A673 (cell line): ENCODE measurements around the gene BLOC1S6.

Experiments
- CTCF ChIP-seq: fragments of 300-800, 200-600 bp; sonication (generic); conservative IDR thresholded peaks from 2 replicates; pipeline ENCODE4 v1.5.1; 2017; ENCODE audit warnings: low read depth, mild to moderate bottlenecking, antibody characterized with exemption, low read length, moderate library complexity, mixed read lengths
- EZH2 ChIP-seq: fragments of 200-600 bp; sonication (generic); IDR thresholded peaks from 2 replicates; pipeline ENCODE4 v1.6.1; 2017; ENCODE audit warnings: borderline replicate concordance, low read depth, mild to moderate bottlenecking, mixed read lengths, antibody characterized with exemption, low read length; ENCODE audit not compliant: poor library complexity, severe bottlenecking

DNA sequence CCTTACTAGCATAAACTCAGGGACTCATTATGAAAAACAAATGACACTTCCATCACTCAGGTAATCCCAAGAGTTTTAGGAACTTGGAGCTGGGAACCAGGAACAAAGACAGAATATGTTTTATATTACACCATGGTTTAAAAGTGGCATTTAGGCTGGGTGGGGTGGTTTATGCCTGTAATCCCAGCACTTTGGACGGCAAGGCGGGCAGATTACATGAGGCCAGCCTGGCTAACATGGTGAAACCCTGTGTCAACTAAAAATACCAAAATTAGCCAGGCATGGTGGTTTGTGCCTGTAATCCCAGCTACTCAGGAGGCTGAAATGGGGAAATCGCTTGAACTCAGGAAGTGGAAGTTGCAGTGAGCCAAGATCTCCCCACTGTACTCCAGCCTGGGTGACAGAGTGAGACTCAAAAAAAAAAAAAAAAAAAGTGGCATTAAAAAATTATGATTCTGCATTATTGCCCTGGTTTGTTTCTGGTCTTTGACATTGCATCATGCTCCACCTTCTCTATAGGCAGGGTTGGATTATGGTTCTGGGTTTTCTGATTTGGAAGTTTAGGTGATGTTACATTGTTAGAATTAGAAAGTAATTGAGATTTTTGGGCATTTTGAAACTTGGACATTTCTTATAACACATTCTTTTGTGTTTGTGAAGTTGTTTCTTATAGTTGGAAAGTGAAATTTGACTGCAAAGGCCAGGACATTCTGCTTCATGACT lies 66.7 kb downstream of the BLOC1S6 start:
- TF ChIP-seq CTCF (no peak), EZH2 (no peak)
